KMS-11 (cell line): Measurements from ENCODE around the gene MYDGF.
A peak's percentile ranks its signal among the peaks of the same experiment; 100 is the strongest.

Source experiments
- H2AFZ ChIP-seq: fragments of 200-600 bp; sonication (generic); 2 replicates; pipeline ENCODE4 v1.6.1; 2016; ENCODE audit warnings: antibody characterized with exemption, mixed run types, low read depth
- H3K27ac ChIP-seq: fragments of 200-600 bp; sonication (generic); 2 replicates; pipeline ENCODE4 v1.6.1; 2016; ENCODE audit warnings: mild to moderate bottlenecking, mixed run types
- H3K27me3 ChIP-seq: fragments of 200-600 bp; sonication (generic); 2 replicates; pipeline ENCODE4 v1.6.1; 2017; ENCODE audit warnings: mild to moderate bottlenecking, low read depth, mixed run types, moderate library complexity; ENCODE audit not compliant: insufficient read depth
- H3K36me3 ChIP-seq: fragments of 200-600 bp; sonication (generic); 2 replicates; pipeline ENCODE4 v1.6.1; 2017; ENCODE audit warnings: mild to moderate bottlenecking, mixed run types; ENCODE audit not compliant: insufficient read depth
- H3K4me1 ChIP-seq: fragments of 200-600 bp; sonication (generic); 2 replicates; pipeline ENCODE4 v1.6.1; 2016; ENCODE audit warnings: mild to moderate bottlenecking, low read depth, mixed run types; ENCODE audit not compliant: poor library complexity, severe bottlenecking
- H3K4me2 ChIP-seq: fragments of 200-600 bp; sonication (generic); 2 replicates; pipeline ENCODE4 v1.7.0; 2016; ENCODE audit warnings: mild to moderate bottlenecking, mixed run types
- H3K4me3 ChIP-seq: fragments of 200-600 bp; sonication (generic); IDR thresholded peaks from 2 replicates; pipeline ENCODE4 v1.6.1; 2017; ENCODE audit warnings: low read depth, low read length, mixed read lengths; ENCODE audit not compliant: insufficient read depth
- H3K79me2 ChIP-seq: fragments of 200-600 bp; sonication (generic); 2 replicates; pipeline ENCODE4 v1.6.1; 2016; ENCODE audit warnings: low read depth, mixed run types; ENCODE audit not compliant: insufficient read depth
- H3K9ac ChIP-seq: fragments of 200-600 bp; sonication (generic); 2 replicates; pipeline ENCODE4 v1.6.1; 2016; ENCODE audit warnings: mild to moderate bottlenecking, mixed run types
- H4K20me1 ChIP-seq: fragments of 200-600 bp; sonication (generic); 2 replicates; pipeline ENCODE4 v1.6.1; 2016; ENCODE audit warnings: mild to moderate bottlenecking, mixed run types; ENCODE audit not compliant: insufficient read depth
- TF ChIP-seq, protein P1 (sequence below): fragments of 200-600 bp; sonication (generic); conservative IDR thresholded peaks from 2 replicates; pipeline ENCODE4 v1.6.1; 2017; ENCODE audit warnings: low read depth, mild to moderate bottlenecking, antibody characterized with exemption, low read length, moderate library complexity, mixed read lengths

MYDGF gene

DNA sequence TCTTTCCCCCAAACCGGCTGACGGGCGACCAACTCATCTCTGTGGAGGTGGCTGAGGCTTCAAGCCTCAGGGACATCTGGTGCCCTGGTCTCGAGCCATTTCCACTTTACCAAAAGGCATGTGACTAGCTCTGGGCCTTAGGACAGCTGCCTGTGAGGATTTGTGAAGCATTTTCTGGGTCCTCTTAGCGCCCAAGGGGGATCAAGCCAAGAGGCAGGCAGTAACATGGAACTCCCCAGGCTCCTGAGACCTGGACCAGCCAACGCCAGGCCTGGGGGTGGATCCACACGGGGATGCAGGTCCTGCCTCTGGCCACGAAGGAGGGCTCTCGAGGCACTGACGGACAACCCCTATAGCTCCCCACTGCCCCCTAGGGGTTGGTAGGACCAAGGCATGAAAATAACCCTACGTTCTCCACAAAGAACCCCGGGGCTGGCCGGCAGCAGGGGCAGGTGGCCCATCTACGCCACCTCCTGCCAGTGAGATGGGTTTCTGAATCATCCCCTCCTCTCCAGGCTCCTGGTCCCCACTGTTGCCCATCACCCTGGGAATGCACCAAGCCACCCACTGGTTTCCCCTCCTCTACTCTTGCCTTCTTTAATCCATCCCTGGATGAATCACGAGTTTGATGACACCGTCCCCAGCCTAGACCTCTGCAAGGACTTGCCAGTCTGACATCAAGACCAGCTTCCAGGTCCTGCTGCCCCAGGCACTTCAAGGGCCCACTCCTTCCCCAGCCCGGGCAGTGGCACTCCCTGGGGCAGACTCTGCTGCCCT lies 7.0 kb upstream of the MYDGF start:
- Histone ChIP-seq H3K4me2 (no peak overlapping the region), H3K36me3 (no peaks in the 10 kb centered on the region), H2AFZ (no peak overlapping the region), H3K9ac (no peak overlapping the region), H3K27me3 (no peaks in the 10 kb centered on the region), H3K4me1 (no peaks in the 10 kb centered on the region), H3K27ac (no peak overlapping the region), H4K20me1 (no peaks in the 10 kb centered on the region), H3K4me3 (no peak overlapping the region), H3K79me2 (no peaks in the 10 kb centered on the region)
- TF ChIP-seq, protein P1, sequence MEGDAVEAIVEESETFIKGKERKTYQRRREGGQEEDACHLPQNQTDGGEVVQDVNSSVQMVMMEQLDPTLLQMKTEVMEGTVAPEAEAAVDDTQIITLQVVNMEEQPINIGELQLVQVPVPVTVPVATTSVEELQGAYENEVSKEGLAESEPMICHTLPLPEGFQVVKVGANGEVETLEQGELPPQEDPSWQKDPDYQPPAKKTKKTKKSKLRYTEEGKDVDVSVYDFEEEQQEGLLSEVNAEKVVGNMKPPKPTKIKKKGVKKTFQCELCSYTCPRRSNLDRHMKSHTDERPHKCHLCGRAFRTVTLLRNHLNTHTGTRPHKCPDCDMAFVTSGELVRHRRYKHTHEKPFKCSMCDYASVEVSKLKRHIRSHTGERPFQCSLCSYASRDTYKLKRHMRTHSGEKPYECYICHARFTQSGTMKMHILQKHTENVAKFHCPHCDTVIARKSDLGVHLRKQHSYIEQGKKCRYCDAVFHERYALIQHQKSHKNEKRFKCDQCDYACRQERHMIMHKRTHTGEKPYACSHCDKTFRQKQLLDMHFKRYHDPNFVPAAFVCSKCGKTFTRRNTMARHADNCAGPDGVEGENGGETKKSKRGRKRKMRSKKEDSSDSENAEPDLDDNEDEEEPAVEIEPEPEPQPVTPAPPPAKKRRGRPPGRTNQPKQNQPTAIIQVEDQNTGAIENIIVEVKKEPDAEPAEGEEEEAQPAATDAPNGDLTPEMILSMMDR = peak; percentile 45; the same call in 1 of the 2 replicates

DNA sequence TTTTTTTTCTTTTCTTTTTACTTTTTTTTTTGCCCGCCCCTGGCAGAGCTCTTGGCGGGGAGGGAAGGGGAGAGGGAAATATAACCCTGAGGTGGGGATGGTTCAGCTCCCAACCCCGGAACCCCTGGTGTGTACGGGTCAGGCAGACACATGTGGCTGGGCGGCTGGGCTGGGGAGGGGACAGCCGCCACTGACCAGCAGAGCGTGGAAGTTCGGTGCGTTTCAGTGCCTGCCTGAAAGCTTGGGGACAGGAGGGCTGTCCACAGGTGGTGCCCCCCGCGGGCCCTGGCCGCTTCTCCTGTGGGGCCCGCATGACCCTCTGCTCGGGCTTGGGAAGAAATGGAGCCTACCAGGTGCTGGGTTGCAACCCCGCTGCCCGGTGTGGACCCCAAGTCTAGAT lies 5.2 kb upstream of the MYDGF start:
- Histone ChIP-seq H4K20me1 (no peaks in the 10 kb centered on the region), H3K27me3 (no peaks in the 10 kb centered on the region), H2AFZ (no peak overlapping the region), H3K4me3 (no peak overlapping the region), H3K36me3 (no peaks in the 10 kb centered on the region), H3K27ac (no peak overlapping the region), H3K4me2 (no peak overlapping the region), H3K9ac (no peak overlapping the region), H3K4me1 (no peaks in the 10 kb centered on the region), H3K79me2 (no peaks in the 10 kb centered on the region)
- TF ChIP-seq, protein P1 = no peak

DNA sequence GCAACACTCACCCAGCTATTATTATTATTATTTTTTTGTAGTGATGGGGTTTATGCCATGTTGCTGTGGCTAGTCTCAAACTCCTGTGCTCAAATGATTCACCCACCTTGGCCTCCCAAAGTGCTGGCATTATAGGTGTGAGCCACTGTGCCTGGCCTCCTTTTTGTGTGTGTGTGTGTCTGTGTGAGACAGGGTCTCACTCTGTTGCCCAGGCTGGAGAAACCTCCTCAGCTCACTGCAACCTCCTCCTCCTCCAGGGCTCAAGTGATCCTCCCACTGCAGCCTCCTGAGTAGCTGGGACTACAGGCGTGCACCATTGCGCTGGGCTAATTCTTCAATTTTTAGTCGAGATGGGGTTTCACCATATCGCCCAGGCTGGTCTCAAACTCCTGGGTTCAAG lies 3.6 kb upstream of the MYDGF start:
- Histone ChIP-seq H3K4me3 (no peak overlapping the region), H3K36me3 (no peaks in the 10 kb centered on the region), H3K4me2 (no peak overlapping the region), H4K20me1 (no peaks in the 10 kb centered on the region), H3K27ac (no peak overlapping the region), H3K79me2 (peaks cover 8% of the 10 kb centered on the region), H3K9ac (no peak overlapping the region), H2AFZ (no peak overlapping the region), H3K27me3 (no peaks in the 10 kb centered on the region), H3K4me1 (peaks cover 6% of the 10 kb centered on the region)
- TF ChIP-seq, protein P1 = no peak

DNA sequence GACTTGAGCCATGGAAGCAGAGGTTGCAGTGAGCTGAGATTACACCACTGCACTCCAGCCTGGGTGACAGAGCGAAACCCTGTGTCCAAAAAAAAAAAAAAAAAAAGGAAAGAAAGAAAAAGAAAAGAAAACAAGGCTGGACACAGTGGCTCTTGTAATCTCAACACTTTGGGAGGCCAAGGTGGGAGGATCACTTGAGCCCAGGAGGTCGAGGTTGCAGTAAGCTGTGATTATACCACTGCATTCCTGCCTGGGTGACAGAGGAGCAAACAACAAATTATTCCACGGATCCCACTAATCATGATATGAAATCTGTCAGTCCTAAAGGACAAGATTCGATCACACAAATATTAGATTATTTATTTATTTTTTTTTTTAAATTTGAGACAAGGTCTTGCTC lies 3.1 kb upstream of the MYDGF start:
- H3K27ac ChIP-seq = no peak overlapping the region
- H2AFZ ChIP-seq = no peak overlapping the region
- TF ChIP-seq, protein P1 = no peak
- H3K4me3 ChIP-seq = no peak overlapping the region
- H3K4me2 ChIP-seq = no peak overlapping the region
- H3K27me3 ChIP-seq = no peaks in the 10 kb centered on the region
- H3K79me2 ChIP-seq = peaks cover 13% of the 10 kb centered on the region
- H3K36me3 ChIP-seq = no peaks in the 10 kb centered on the region
- no peak overlapping the region for H3K9ac ChIP-seq
- H3K4me1 ChIP-seq = peaks cover 9% of the 10 kb centered on the region
- H4K20me1 ChIP-seq = no peaks in the 10 kb centered on the region
